Small intestine (tissue), 7 donors: ENCODE results near the gene UBE2G1. TPM values are rescaled to one million over a fixed set of nuclear protein-coding genes. Genes with fewer than 3 reads are reported as not detected.
A peak's percentile ranks its signal among the peaks of the same experiment; 100 is the strongest.
"Not testable (repeated sequence)": the region's sequence is repeated elsewhere in the genome, so short reads cannot be mapped to it uniquely, and the experiment has no call there.

Experiments used
- DNase-seq, 2 donors: peaks; one replicate each; pipeline versions ENCODE4 v3.0.0 to v3.0.0-alpha.2; 2013
- FAIRE-seq: peaks from 2 replicates; lab custom pipeline; 2012; peaks lifted over from hg19 to GRCh38; lab: Jason Lieb, UNC
- H3K27ac ChIP-seq, 3 donors: one replicate each; pipeline ENCODE4 v1.5.1; 2013; ENCODE audit warnings: low read length in 2 of 3, mild to moderate bottlenecking in 2 of 3, control low read depth in 1 of 3, inconsistent platforms in 1 of 3, low read depth in 1 of 3, moderate library complexity in 1 of 3
- H3K27me3 ChIP-seq, 3 donors: one replicate each; pipeline ENCODE4 v1.6.1; 2013; ENCODE audit warnings: low read length in 3 of 3, inconsistent platforms in 1 of 3; ENCODE audit not compliant: control insufficient read depth in 3 of 3, insufficient read depth in 3 of 3
- H3K36me3 ChIP-seq, 3 donors: one replicate each; pipeline ENCODE4 v1.6.1; 2013; ENCODE audit warnings: low read length in 3 of 3, inconsistent platforms in 1 of 3, low read depth in 1 of 3, mild to moderate bottlenecking in 1 of 3, moderate library complexity in 1 of 3; ENCODE audit not compliant: control insufficient read depth in 3 of 3, insufficient read depth in 2 of 3
- H3K4me1 ChIP-seq, 3 donors: one replicate each; pipeline ENCODE4 v1.6.1; 2013; ENCODE audit warnings: low read length in 2 of 3, inconsistent platforms in 1 of 3, low read depth in 1 of 3, mild to moderate bottlenecking in 1 of 3, moderate library complexity in 1 of 3; ENCODE audit not compliant: control insufficient read depth in 3 of 3, insufficient read depth in 2 of 3
- H3K4me3 ChIP-seq, 3 donors: one replicate each; pipeline ENCODE4 v1.5.1; 2013; ENCODE audit warnings: low read length in 3 of 3, control low read depth in 1 of 3, inconsistent platforms in 1 of 3, low read depth in 1 of 3, mild to moderate bottlenecking in 1 of 3, moderate library complexity in 1 of 3
- H3K9me3 ChIP-seq, 2 donors: one replicate each; pipeline ENCODE4 v1.6.1; 2013; ENCODE audit warnings: low read depth in 1 of 2, low read length in 1 of 2; ENCODE audit not compliant: control insufficient read depth in 2 of 2, insufficient read depth in 1 of 2
- WGBS, 3 donors: extraction: QIAGEN DNeasy Blood & Tissue Kit; methylation state at CpG; one replicate each; pipeline ENCODE4 v1.1.7; 2013; 5-methylcytosine and 5-hydroxymethylcytosine counted together
- polyA plus RNA-seq, 4 donors: library from polyadenylated mRNA; stranded (reverse) in 3 of 4; unstranded in 1 of 4; fragments of 200-250 nt in 3 of 4; fragments of 120-200 nt in 1 of 4; gene quantifications; one replicate each; pipeline versions ENCODE4 v1.2.1 to v1.2.3, GENCODE V29; 2013
- donor health status: healthy with polysubstance abuse.
- donor health status: control.
- donor health status: control.
- donor health status: Bipolar disorder and iron deficiency.
- donor health status: healthy.

The UBE2G1 gene
- polyA plus RNA-seq, 4 donors = 15.7 to 45.0 (median 31.4) TPM

DNA sequence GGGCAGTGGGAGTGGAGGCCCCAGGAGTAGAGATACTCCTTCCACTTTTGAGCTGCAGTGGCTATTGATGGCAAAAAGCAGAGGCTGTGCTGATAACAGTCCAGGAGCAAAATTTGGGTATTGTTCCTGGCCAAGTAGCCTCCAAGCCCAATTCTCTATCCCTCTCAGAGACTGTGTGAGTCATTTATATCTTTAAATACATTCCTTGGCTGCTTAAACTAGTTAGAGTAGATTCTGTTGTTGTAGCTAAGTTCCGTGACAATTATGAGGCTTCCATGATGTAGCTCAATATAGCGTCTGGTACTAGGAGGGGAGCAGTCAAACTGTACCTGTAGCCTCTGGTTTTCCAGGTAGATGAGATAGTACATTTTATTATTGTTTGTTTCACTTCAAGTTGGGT lies 19.9 kb upstream of the UBE2G1 start:
- H3K4me1 ChIP-seq = no peaks in the 10 kb centered on the region
- H3K9me3 ChIP-seq = no peaks in the 10 kb centered on the region
- H3K4me3 ChIP-seq = no peak overlapping the region
- H3K36me3 ChIP-seq = no peaks in the 10 kb centered on the region
- no peak for DNase-seq
- H3K27me3 ChIP-seq = no peaks in the 10 kb centered on the region
- 74 to 100% (median 89%) methylated on average over 2 of the region's 2 CpGs for WGBS, 3 donors
- no peak for FAIRE-seq
- no peak overlapping the region for H3K27ac ChIP-seq

DNA sequence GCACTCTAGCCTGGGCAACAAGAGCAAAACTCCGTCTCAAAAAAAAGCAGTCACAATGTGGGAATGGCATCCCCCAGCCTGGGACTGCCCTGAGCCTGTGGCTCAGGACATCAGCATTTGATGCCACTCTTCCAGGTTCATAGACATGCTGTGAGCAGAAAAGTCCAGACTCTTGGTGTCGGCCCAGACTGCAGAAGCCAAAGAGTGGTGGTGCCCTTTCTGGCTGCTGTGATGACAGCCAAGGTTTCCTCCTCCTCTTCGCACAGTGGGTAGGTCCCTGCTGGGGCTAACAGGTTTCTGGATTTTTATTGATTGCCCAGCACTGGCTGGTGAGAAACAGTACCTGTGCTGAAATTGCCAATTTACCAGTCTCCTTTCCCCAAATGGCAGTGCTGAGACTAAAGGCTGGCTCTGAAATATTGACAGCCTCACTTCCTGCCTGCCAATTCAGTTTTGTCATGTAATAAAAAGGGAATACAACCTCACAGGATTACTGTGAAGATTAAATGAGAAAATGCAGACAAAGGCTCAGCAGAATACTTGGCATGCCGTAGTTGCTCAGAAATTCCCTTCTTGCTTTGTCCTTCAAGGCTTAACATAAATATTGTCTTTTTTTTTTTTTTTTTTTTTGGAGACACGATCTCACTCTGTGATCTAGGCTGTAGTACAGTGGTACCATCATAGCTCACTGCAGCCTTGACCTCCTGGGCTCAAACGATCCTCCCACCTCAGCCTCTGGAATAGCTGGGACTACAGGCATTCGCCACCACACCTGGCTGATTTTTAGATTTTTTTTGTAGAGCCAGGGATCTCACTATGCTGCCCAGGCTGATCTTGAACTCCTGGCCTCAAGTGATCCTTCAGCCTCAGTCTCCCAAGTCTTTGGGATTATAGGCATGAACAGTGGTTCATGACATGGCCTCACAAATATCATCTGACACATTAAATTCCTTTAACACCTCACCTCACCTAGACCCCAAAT lies 15.5 kb upstream of the UBE2G1 start:
- DNase-seq (no peak), FAIRE-seq (no peak)
- Histone ChIP-seq H3K27ac (no peak overlapping the region), H3K9me3 (no peaks in the 10 kb centered on the region), H3K4me1 (no peaks in the 10 kb centered on the region), H3K36me3 (no peaks in the 10 kb centered on the region), H3K27me3 (no peaks in the 10 kb centered on the region), H3K4me3 (no peak overlapping the region)
- 77 to 82% (median 82%) methylated on average over 7 of the region's 7 CpGs for WGBS, 3 donors

DNA sequence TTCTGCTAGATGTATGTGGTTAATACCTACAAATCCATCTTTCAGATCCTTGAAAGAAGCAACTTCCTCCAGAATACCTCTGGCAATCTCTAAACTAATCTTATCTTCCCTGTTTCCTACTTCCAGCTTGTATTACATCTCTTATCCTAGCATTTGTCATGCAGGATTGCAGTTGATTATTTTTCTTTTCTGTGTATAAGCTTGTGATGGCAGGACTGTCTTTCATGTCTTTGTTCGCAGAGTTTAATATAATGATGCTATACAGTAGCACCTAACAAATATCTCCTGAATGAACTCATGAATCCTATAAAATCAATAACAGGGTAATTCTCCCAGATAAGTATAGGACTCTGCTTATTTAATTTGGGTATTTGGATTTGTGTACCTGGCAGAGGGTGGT lies 12.2 kb upstream of the UBE2G1 start:
- Histone ChIP-seq H3K4me1 (no peaks in the 10 kb centered on the region), H3K4me3 (no peak overlapping the region), H3K27me3 (no peaks in the 10 kb centered on the region), H3K27ac (no peak overlapping the region), H3K36me3 (no peaks in the 10 kb centered on the region), H3K9me3 (no peaks in the 10 kb centered on the region)
- WGBS, 3 donors = 89 to 96% (median 93%) methylated on average over 1 of the region's 1 CpG
- DNase-seq (no peak), FAIRE-seq (no peak)

DNA sequence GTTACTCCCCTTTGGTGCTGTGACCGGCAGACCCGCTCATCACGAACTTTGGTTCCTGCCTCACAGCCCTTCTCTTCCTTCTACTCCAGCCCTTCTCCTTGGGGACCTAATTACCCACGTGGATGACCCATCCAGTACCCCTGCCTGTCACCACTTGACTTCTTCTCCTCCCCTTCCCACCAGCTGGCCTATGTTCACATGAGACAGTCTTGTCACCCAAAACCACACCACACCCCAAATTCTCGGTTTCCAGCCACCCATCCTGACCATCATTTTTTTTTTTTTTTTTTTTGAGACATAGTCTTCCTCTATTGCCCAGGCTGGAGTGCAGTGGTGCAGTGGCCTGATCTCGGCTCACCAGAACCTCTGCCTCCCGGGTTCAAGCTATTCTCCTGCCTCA lies 10.8 kb upstream of the UBE2G1 start:
- FAIRE-seq = not testable (repeated sequence)

DNA sequence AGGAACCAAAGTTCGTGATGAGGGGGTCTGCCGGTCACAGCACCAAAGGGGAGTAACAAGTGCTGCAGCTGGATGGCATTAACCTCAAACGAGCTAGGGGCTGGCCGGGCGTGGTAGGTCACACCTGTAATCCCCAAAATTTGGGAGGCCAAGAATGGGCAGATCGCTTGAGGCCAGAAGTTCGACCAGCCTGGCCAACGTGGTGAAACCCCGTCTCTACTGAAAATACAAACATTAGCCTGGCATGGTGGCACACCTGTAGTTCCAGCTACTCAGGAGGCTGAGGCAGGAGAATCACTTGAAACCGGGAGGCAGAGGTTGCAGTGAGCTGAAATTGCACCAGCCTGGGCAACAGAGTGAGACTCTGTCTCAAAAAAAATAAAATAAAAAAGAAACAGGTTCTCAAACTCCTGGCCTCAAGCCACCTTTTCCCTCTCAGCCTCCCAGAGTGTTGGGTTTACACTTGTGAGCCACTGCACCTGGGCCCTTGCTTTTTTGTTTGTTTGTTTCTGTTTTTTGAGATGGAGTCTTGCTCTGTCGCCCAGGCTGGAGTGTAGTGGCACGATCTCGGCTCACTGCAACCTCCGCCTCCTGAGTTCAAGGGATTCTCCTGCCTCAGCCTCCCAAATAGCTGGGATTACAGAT lies 9.4 kb upstream of the UBE2G1 start:
- 71 to 83% (median 80%) methylated on average over 11 to 14 of the region's 14 CpGs for WGBS, 3 donors
- H3K27ac ChIP-seq = peak overlapping the region in 1 of 3 donors; percentile 45
- H3K36me3 ChIP-seq, H3K27me3 ChIP-seq, H3K9me3 ChIP-seq, DNase-seq, H3K4me1 ChIP-seq, FAIRE-seq, H3K4me3 ChIP-seq: not testable (repeated sequence)

More for the DNA sequence above, 10.8 kb upstream of the UBE2G1 start:
- not testable (repeated sequence) for H3K9me3 ChIP-seq, H3K36me3 ChIP-seq, H3K27me3 ChIP-seq, H3K4me3 ChIP-seq, H3K27ac ChIP-seq, H3K4me1 ChIP-seq, DNase-seq
- 72 to 82% (median 75%) methylated on average over 7 of the region's 7 CpGs for WGBS, 3 donors

DNA sequence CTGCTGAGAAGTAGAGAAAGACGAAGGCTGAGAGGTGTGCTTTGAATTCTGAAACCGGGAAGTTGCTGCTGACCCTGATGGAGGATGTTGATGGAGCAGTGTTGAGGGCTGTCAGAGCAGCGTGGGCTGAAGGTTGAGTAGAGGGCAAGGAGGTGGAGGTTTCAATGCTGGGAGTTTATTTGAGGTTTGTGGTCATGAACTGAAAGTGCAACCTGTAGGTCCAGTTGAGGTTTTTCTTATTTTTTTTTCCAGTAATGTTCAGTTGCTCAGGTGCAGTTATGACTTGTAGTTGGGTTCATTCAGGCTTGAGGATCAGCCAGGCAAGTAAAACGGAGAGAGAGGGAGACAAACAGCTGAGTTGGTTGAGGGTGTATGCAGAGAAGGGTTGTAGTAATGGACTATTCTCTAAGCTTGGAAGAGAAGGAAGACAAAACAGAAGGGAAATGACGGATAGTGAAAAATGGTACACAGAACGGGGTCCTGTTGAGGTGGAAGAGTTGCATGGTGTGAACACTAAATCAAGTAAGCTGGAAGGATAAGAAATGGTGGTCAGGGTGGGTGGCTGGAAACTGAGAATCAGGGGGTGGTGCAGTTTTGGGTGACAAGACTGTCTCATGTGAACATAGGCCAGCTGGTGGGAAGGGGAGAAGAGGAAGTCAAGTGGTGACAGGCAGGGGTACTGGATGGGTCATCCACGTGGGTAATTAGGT lies 8.7 kb upstream of the UBE2G1 start:
- no peaks in the 10 kb centered on the region for H3K27me3 ChIP-seq
- DNase-seq (peak in 1 of 2 donors; percentile 25), FAIRE-seq (no peak)
- H3K36me3 ChIP-seq = no peaks in the 10 kb centered on the region
- no peaks in the 10 kb centered on the region for H3K4me1 ChIP-seq
- 51 to 72% (median 57%) methylated on average over 7 of the region's 7 CpGs for WGBS, 3 donors
- peak overlapping the region in 1 of 3 donors; percentile 22 for H3K27ac ChIP-seq
- no peak overlapping the region for H3K4me3 ChIP-seq
- H3K9me3 ChIP-seq = no peaks in the 10 kb centered on the region

DNA sequence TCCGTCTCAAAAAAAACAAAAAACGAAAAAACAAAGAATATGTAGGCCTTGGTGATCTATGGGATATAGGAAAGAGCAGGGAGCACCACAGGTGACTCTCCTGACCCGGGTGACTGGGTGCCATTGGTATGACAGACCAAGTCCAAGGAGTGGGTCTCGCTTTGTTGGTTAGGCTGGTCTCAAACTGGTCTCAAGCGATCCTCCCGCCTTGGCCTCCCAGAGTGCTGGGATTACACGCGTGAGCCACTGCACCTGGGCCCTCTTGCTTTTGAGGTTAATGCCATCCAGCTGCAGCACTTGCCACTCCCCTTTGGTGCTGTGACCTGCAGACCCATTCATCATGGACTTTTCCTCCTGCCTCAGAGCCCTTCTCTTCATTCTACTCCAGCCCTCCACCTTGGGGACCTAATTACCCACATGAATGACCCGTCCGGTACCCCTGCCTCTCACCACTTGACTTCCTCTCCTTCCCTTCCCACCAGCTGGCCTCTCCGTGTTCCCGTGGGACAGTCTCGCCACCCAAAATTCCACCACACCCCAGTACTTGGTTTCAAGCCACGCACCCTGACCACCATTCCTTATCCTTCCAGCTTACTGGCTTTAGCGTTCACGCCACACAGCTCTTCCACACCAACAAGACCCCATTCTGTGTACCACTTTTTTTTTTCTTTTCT lies 3.2 kb upstream of the UBE2G1 start:
- no peaks in the 10 kb centered on the region for H3K9me3 ChIP-seq
- peaks cover 0 to under 1% (median under 1%) of the 10 kb centered on the region in 3 donors for H3K4me1 ChIP-seq
- no peaks in the 10 kb centered on the region for H3K36me3 ChIP-seq
- 89 to 93% (median 92%) methylated on average over 16 of the region's 16 CpGs for WGBS, 3 donors
- H3K4me3 ChIP-seq = no peak overlapping the region
- no peak for FAIRE-seq
- H3K27ac ChIP-seq = no peak overlapping the region
- DNase-seq = no peak
- H3K27me3 ChIP-seq = no peaks in the 10 kb centered on the region

DNA sequence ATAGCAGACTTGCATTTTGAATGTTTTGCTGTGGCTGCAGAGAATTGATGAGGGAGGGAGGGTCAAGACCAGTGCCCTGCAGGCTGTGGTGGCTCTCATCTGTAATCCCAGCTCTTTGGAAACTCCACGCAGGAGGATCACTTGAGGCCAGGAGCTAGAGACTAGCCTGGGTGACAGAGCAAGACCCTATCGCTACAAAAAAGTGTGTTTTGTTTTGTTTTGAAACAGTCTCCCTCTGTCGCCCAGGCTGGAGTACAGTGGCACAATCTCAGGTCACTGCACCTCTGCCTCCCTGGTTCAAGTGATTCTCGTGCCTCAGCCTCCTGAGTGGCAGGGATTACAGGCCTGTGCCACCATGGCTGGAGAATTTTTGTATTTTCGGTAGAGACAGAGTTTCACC lies 1.9 kb upstream of the UBE2G1 start:
- Histone ChIP-seq H3K36me3 (no peaks in the 10 kb centered on the region), H3K4me3 (no peak overlapping the region), H3K27me3 (no peaks in the 10 kb centered on the region), H3K9me3 (no peaks in the 10 kb centered on the region), H3K27ac (no peak overlapping the region), H3K4me1 (peaks cover 0 to 3% (median 3%) of the 10 kb centered on the region in 3 donors)
- DNase-seq (no peak), FAIRE-seq (no peak)
- WGBS, 3 donors = 93 to 95% (median 93%) methylated on average over 5 of the region's 5 CpGs
